GM23338 (cell line): ENCODE results near the gene GPR153. TPM values are rescaled to one million over a fixed set of nuclear protein-coding genes. Genes with fewer than 3 reads are reported as not detected.

Experiments
- ATAC-seq: fragments of 200-7000 bp; cut with Tn5 transposase; 3 replicates; pipeline ENCODE4 v1.9.1; 2020
- DNase-seq: peaks from one replicate; pipeline ENCODE4 v3.0.0-alpha.2; 2015; ENCODE audit warnings: low spot score
- H2AFZ ChIP-seq: fragments of 200-600 bp; sonication (generic); 2 replicates; pipeline ENCODE4 v1.8.0; 2016; ENCODE audit warnings: antibody characterized with exemption, mild to moderate bottlenecking, moderate library complexity
- H3F3A ChIP-seq: fragments of 200-600 bp; sonication (generic); replicated peaks from 2 replicates; pipeline ENCODE4 v1.8.0; 2017; ENCODE audit warnings: antibody characterized with exemption, mixed run types, low read depth
- H3K27ac ChIP-seq: fragments of 200-600 bp; sonication (generic); 2 replicates; pipeline ENCODE4 v1.6.1; 2016; ENCODE audit warnings: low read depth
- H3K27me3 ChIP-seq: fragments of 200-600 bp; sonication (generic); 2 replicates; pipeline ENCODE4 v1.8.0; 2016; ENCODE audit warnings: mild to moderate bottlenecking, mixed run types, moderate library complexity; ENCODE audit not compliant: insufficient read depth
- H3K36me3 ChIP-seq: fragments of 200-600 bp; sonication (generic); 2 replicates; pipeline ENCODE4 v1.8.0; 2016; ENCODE audit warnings: mild to moderate bottlenecking; ENCODE audit not compliant: insufficient read depth
- H3K4me1 ChIP-seq: fragments of 200-600 bp; sonication (generic); 2 replicates; pipeline ENCODE4 v1.8.0; 2016; ENCODE audit warnings: mild to moderate bottlenecking, moderate library complexity; ENCODE audit not compliant: insufficient read depth
- H3K4me2 ChIP-seq: fragments of 200-600 bp; sonication (generic); 2 replicates; pipeline ENCODE4 v1.7.1; 2017; ENCODE audit warnings: mixed run types
- H3K4me3 ChIP-seq: fragments of 200-600 bp; sonication (generic); 2 replicates; pipeline ENCODE4 v1.6.1; 2016; ENCODE audit warnings: mixed run types
- H3K79me2 ChIP-seq: fragments of 200-600 bp; sonication (generic); replicated peaks from 2 replicates; pipeline ENCODE4 v1.8.0; 2017; ENCODE audit warnings: mild to moderate bottlenecking; ENCODE audit not compliant: insufficient read depth
- H3K9me2 ChIP-seq: fragments of 200-600 bp; sonication (generic); 2 replicates; pipeline ENCODE4 v1.8.0; 2017; ENCODE audit not compliant: insufficient read depth
- H4K20me1 ChIP-seq: fragments of 200-600 bp; sonication (generic); replicated peaks from 2 replicates; pipeline ENCODE4 v1.8.0; 2017; ENCODE audit warnings: mild to moderate bottlenecking; ENCODE audit not compliant: insufficient read depth
- H3K27ac Mint-ChIP-seq: 2 replicates; pipeline ENCODE4 v1.8.0; 2020; ENCODE audit warnings: inconsistent platforms, mild to moderate bottlenecking, moderate library complexity, mixed read lengths
- H3K27me3 Mint-ChIP-seq: 3 replicates; pipeline ENCODE4 v1.8.0; 2022; ENCODE audit warnings: low read depth, mild to moderate bottlenecking, moderate library complexity, mixed read lengths, inconsistent platforms; ENCODE audit not compliant: insufficient read depth, poor library complexity
- H3K36me3 Mint-ChIP-seq: 3 replicates; pipeline ENCODE4 v1.8.0; 2021; ENCODE audit warnings: low read depth, mild to moderate bottlenecking, inconsistent platforms, moderate library complexity, mixed read lengths
- H3K4me1 Mint-ChIP-seq: 3 replicates; pipeline ENCODE4 v1.8.0; 2020; ENCODE audit warnings: mild to moderate bottlenecking, inconsistent platforms, mixed read lengths
- H3K4me3 Mint-ChIP-seq: 3 replicates; pipeline ENCODE4 v1.8.0; 2021; ENCODE audit warnings: moderate library complexity, mild to moderate bottlenecking, inconsistent platforms, mixed read lengths
- H3K9me3 Mint-ChIP-seq: 3 replicates; pipeline ENCODE4 v1.8.0; 2020; ENCODE audit warnings: moderate library complexity, mild to moderate bottlenecking, inconsistent platforms, mixed read lengths
- CTCF ChIP-seq, 2 experiments: fragments of 200-600 bp in 1 of 2; sonication (generic) in 1 of 2; conservative IDR thresholded peaks; 2 replicates each; pipeline versions ENCODE4 v1.5.1 to v1.6.1; 2016 to 2017; ENCODE audit warnings: antibody characterized with exemption in 2 of 2, low read depth in 2 of 2, mild to moderate bottlenecking in 2 of 2, moderate library complexity in 1 of 2
- ETS1 ChIP-seq: IDR thresholded peaks from 2 replicates; pipeline ENCODE4 v1.6.1; 2016; ENCODE audit warnings: antibody characterized with exemption
- EZH2 ChIP-seq: fragments of 200-600 bp; sonication (generic); IDR thresholded peaks from one replicate; pipeline ENCODE4 v1.8.0; 2017; ENCODE audit warnings: antibody characterized with exemption, mild to moderate bottlenecking, low read depth; ENCODE audit not compliant: unreplicated experiment
- REST ChIP-seq: IDR thresholded peaks from one replicate; pipeline ENCODE4 v1.6.1; 2018; ENCODE audit warnings: antibody characterized with exemption; ENCODE audit not compliant: unreplicated experiment
- ZNF114 ChIP-seq: fragments of 250-450 bp; sonication (Bioruptor Pico); IDR thresholded peaks from 2 replicates; pipeline ENCODE4 v1.5.0; 2020; ENCODE audit warnings: mild to moderate bottlenecking, moderate library complexity
- ZNF331 ChIP-seq: fragments of 250-450 bp; sonication (Bioruptor Pico); IDR thresholded peaks from 2 replicates; pipeline ENCODE4 v1.5.0; 2020; ENCODE audit warnings: low read depth, mild to moderate bottlenecking, moderate library complexity
- polyA plus RNA-seq: library from polyadenylated mRNA; unstranded; fragments of >200 nt; fragmentation: Nextera tagmentation; extraction: Ambion mirVana; gene quantifications from 2 replicates; pipeline ENCODE4 v1.2.1, GENCODE V29; 2016
- total RNA-seq: library from RNA; depleted of rRNA; stranded (reverse); fragments of >200 nt; shearing (Covaris generic); gene quantifications from 2 replicates; pipeline ENCODE4 v1.2.3, GENCODE V29; 2014

Gene GPR153
- total and polyA plus RNA-seq, 2 experiments from 2014 or later: 1.3 to 9.0 TPM

DNA sequence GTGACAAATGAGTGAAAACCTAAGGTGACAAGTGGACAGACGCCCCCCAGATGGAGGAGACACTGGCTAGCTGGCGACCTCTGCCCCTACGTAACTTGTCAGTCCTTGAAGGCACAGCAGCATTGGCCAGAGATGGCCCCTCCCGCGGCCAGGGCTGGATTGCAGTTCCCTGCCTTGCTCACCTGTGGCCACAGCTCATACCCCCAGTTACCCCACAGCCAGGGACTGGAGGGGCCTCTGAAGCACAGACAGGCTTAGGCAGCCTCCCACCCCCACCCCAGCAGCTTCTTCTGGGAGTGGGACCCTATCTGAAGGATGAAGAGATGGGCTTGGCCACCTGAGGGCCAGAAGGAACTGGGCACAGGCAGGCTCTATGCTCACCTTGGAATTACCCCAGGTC lies 13.2 kb downstream of the GPR153 start:
- H3K4me3 Mint-ChIP-seq: peak overlapping the region; percentile 82; the same call in 1 of the 3 replicates
- ATAC-seq: no peak
- Histone ChIP-seq H3K36me3 (no peaks in the 10 kb centered on the region), H2AFZ (no peak overlapping the region), H3K4me3 (no peak overlapping the region), H3K4me1 (peaks cover 20% of the 10 kb centered on the region), H3K27ac (no peak overlapping the region), H3F3A (peaks cover 6% of the 10 kb centered on the region; the same call in 1 of the 2 replicates), H4K20me1 (peaks cover 6% of the 10 kb centered on the region; the same call in 1 of the 2 replicates), H3K79me2 (no peaks in the 10 kb centered on the region), H3K4me2 (no peak overlapping the region), H3K9me2 (no peaks in the 10 kb centered on the region), H3K27me3 (peaks cover 71% of the 10 kb centered on the region)
- no peak for DNase-seq
- H3K27me3 Mint-ChIP-seq: peaks cover 53% of the 10 kb centered on the region
- no peaks in the 10 kb centered on the region for H3K9me3 Mint-ChIP-seq
- no peak for TF ChIP-seq ZNF331
- peaks cover 19% of the 10 kb centered on the region; the same call in 2 of the 3 replicates for H3K4me1 Mint-ChIP-seq
- no peaks in the 10 kb centered on the region for H3K36me3 Mint-ChIP-seq
- H3K27ac Mint-ChIP-seq: no peak overlapping the region

DNA sequence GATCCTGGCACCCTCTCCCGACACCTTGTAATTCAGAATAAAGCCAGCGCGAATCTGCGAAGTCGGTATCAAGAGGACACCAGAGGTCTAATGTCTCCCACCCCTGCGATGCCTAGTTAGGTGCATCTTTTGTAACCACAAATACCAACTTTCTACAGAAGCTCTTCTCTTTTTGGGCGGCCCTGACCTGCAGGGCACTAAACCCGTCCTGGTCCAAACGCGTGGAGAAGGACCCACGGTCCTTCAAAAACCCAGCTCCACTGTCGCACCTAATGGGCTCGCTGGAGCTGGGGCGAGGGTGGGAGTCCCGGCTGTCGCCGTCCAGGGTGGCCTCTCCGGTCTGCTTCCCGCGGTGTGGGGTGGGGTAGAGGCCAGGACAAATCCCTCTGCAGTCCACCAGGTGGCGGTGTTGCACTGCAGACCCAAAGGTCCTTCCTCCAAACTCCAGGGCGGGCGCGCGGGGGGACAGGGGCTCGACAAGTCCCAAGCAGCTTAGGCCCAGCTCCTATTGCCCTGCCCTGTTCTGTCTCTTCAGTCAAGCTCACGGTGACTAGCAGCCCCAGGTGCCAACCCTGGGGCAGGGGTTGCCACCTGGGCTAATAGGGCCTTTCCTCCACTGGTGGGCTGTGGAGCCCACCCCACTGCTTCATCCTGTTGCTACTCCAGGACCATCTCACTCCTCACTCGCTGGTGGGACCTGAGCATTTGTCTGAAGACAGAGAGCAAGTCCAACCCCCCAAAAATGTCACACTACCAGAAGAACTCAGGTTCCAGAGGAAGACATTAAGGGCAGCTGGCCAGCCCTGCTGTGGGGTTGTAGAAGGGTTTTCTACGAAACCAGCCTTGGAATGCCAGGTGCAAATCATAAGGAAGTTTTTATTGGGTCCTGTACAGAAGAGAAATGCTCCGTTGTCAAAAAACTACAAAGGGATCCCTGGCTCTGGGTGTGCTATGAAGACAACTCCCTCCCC lies 14.1 kb downstream of the GPR153 start:
- H2AFZ ChIP-seq: peak overlapping the region; percentile 63; the same call in 1 of the 2 replicates
- H3K27ac ChIP-seq: 0 out of 2 replicates have a peak overlapping the region, but pooled peaks have one; percentile 32
- H3K27me3 Mint-ChIP-seq: peaks cover 49% of the 10 kb centered on the region
- peaks cover 10% of the 10 kb centered on the region for H3F3A ChIP-seq
- H3K79me2 ChIP-seq: no peaks in the 10 kb centered on the region
- H3K4me3 ChIP-seq: peak overlapping the region; percentile 83
- peak overlapping the region; percentile 98 for H3K4me2 ChIP-seq
- H4K20me1 ChIP-seq: peaks cover 6% of the 10 kb centered on the region; the same call in 1 of the 2 replicates
- peak; percentile 94 for DNase-seq
- no peaks in the 10 kb centered on the region for H3K9me2 ChIP-seq
- peaks cover 19% of the 10 kb centered on the region; the same call in 2 of the 3 replicates for H3K4me1 Mint-ChIP-seq
- H3K9me3 Mint-ChIP-seq: no peaks in the 10 kb centered on the region
- H3K4me3 Mint-ChIP-seq: peak overlapping the region; percentile 82
- peak overlapping the region; percentile 78; the same call in 1 of the 2 replicates for H3K27ac Mint-ChIP-seq
- H3K27me3 ChIP-seq: peaks cover 68% of the 10 kb centered on the region
- ATAC-seq: peak; percentile 19
- no peaks in the 10 kb centered on the region for H3K36me3 ChIP-seq
- no peaks in the 10 kb centered on the region for H3K36me3 Mint-ChIP-seq
- H3K4me1 ChIP-seq: peaks cover 20% of the 10 kb centered on the region
- TF ChIP-seq CTCF (conservative IDR thresholded peaks at IDR 0.05; ENCODE audit: low read depth in 2 of 2) (peak; percentile 79 to 95), REST (no peak), EZH2 (no peak), ZNF114 (CRISPR knock-in tag) (no peak), ETS1 (no peak)
